HT1080 (cell line): ENCODE data around the gene TMEM144. TPM values are rescaled to one million over a fixed set of nuclear protein-coding genes. Genes with fewer than 3 reads are reported as not detected.
A peak's percentile ranks its signal among the peaks of the same experiment; 100 is the strongest.
"Not testable (repeated sequence)": the region's sequence is repeated elsewhere in the genome, so short reads cannot be mapped to it uniquely, and the experiment has no call there.

ENCODE experiments used
- DNase-seq: peaks from one replicate; pipeline ENCODE4 v3.0.0-alpha.2; 2015; ENCODE audit warnings: low read depth
- total RNA-seq: library from RNA; depleted of rRNA; stranded (reverse); fragments of >200 nt; shearing (Covaris generic); gene quantifications from 2 replicates; pipeline ENCODE4 v1.2.3, GENCODE V29; 2014

The TMEM144 gene
- total RNA-seq, 1 experiment from 2014 or later = not detected

- no peak for DNase-seq
Measured at GRCh38 chr4:158236304-158237030, 26.2 kb downstream of the TMEM144 start.

- no peak for DNase-seq
Measured at GRCh38 chr4:158238575-158238974, 28.3 kb downstream of the TMEM144 start.

- no peak for DNase-seq
Measured at GRCh38 chr4:158239196-158239595, 28.9 kb downstream of the TMEM144 start.

- no peak for DNase-seq
Measured at GRCh38 chr4:158243071-158243470, 32.8 kb downstream of the TMEM144 start.

GRCh38 chr4:158250321-158250720 is 40.0 kb downstream of the TMEM144 start:
- DNase-seq = no peak

GRCh38 chr4:158253350-158253980 is 43.2 kb downstream of the TMEM144 start:
- peak; percentile 49 for DNase-seq

GRCh38 chr4:158254292-158254691 is 44.0 kb downstream of the TMEM144 start:
- no peak for DNase-seq

GRCh38 chr4:158255727-158256324 is 45.5 kb downstream of the TMEM144 start:
- peak; percentile 28 for DNase-seq

GRCh38 chr4:158259955-158260575 is 49.8 kb downstream of the TMEM144 start:
- DNase-seq = peak; percentile 33

- DNase-seq = no peak
Measured at GRCh38 chr4:158261480-158261879, 51.2 kb downstream of the TMEM144 start.

GRCh38 chr4:158268553-158268952 is 58.3 kb downstream of the TMEM144 start:
- DNase-seq = no peak

GRCh38 chr4:158274636-158275035 is 64.3 kb downstream of the TMEM144 start:
- DNase-seq = no peak

- no peak for DNase-seq
Measured at GRCh38 chr4:158277558-158277957, 67.3 kb downstream of the TMEM144 start.

GRCh38 chr4:158279052-158279451 is 68.8 kb downstream of the TMEM144 start:
- not testable (repeated sequence) for DNase-seq

- DNase-seq = no peak
Measured at GRCh38 chr4:158280856-158281255, 70.6 kb downstream of the TMEM144 start.

- peak; percentile 10 for DNase-seq
Measured at GRCh38 chr4:158282252-158282651, 72.0 kb downstream of the TMEM144 start.

- DNase-seq = no peak
Measured at GRCh38 chr4:158285429-158286216, 75.3 kb downstream of the TMEM144 start.

- DNase-seq = no peak
Measured at GRCh38 chr4:158290912-158291311, 80.6 kb downstream of the TMEM144 start.

- DNase-seq = no peak
Measured at GRCh38 chr4:158291334-158292055, 81.2 kb downstream of the TMEM144 start.

- DNase-seq = no peak
Measured at GRCh38 chr4:158292156-158292555, 81.9 kb downstream of the TMEM144 start.

GRCh38 chr4:158295053-158295452 is 84.8 kb downstream of the TMEM144 start:
- DNase-seq = no peak
